Spleen (tissue), 7 donors: Measurements from ENCODE around the gene IL1RL2.

ENCODE experiments used
- POLR2A ChIP-seq, 3 donors: fragments of 450-650 bp; IDR thresholded peaks; one replicate each; pipeline ENCODE4 v1.5.1; 2017; ENCODE audit warnings: antibody characterized with exemption in 3 of 3, mild to moderate bottlenecking in 1 of 3
- POLR2AphosphoS5 ChIP-seq, 3 donors: sonication (generic); formaldehyde crosslinking; IDR thresholded peaks; one replicate each; pipeline ENCODE4 v1.5.1; 2017; ENCODE audit warnings: antibody characterized with exemption in 3 of 3
- TF ChIP-seq, protein P1 (sequence below), 11 experiments: fragments of 200-600 bp in 7 of 11; fragments of 450-650 bp in 4 of 11; sonication (generic) in 4 of 11; IDR thresholded peaks in 8 of 11; conservative IDR thresholded peaks in 3 of 11; 1 replicate in 7 of 11; 2 replicates in 4 of 11; pipeline versions ENCODE4 v1.4.0 to v1.8.0; 2016 to 2021; ENCODE audit warnings: antibody characterized with exemption in 11 of 11, inconsistent platforms in 4 of 11, mild to moderate bottlenecking in 1 of 11
- donor health status: DM: no; HTN: no; CAD: no; lungs with moderate emphysema.
- donor health status: DM: no; HTN: no; CAD: no.
- donor health status: DM: no; HTN: no; CAD: no.

DNA sequence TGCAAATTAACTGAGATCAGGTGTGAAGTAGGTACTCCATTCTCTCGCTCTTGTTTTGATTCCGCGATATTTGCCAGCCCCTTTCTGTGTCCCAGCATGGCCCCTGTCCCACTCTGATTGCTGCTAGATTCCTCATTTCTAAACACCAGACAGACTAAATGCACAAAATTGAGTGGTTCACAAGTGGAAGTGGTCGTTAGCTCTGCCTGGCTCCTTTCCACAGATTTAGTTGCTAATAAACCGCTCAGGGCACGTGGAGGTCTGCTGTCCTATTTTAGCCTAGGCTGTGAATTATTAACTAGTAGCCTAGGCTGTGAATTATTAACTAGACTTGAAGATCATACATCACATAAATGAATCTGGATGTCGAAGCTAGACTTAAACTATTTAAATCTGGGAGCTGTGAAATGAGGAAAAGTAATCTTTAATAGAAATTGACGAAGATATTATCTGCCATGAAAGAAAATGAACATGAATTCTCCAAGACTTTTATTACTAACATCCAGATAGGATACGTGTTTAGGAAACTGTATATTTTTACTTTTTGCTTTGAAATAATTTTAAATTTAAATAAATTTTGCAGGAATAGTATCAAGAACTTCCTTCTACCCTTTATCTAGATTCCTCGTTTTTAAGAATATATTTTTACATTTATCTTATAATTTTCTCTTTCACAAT is 3.7 kb downstream of the IL1RL2 start:
- TF ChIP-seq, protein P1, sequence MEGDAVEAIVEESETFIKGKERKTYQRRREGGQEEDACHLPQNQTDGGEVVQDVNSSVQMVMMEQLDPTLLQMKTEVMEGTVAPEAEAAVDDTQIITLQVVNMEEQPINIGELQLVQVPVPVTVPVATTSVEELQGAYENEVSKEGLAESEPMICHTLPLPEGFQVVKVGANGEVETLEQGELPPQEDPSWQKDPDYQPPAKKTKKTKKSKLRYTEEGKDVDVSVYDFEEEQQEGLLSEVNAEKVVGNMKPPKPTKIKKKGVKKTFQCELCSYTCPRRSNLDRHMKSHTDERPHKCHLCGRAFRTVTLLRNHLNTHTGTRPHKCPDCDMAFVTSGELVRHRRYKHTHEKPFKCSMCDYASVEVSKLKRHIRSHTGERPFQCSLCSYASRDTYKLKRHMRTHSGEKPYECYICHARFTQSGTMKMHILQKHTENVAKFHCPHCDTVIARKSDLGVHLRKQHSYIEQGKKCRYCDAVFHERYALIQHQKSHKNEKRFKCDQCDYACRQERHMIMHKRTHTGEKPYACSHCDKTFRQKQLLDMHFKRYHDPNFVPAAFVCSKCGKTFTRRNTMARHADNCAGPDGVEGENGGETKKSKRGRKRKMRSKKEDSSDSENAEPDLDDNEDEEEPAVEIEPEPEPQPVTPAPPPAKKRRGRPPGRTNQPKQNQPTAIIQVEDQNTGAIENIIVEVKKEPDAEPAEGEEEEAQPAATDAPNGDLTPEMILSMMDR (IDR thresholded peaks at IDR 0.05 in 8 of 11, conservative IDR thresholded peaks at IDR 0.05 in 3 of 11) = no peak
- TF ChIP-seq POLR2A (IDR thresholded peaks at IDR 0.05) = no peak
- no peak for TF ChIP-seq POLR2AphosphoS5 (IDR thresholded peaks at IDR 0.05)
